Esophagus (tissue), 2 donors: ENCODE results near the gene CACNG5. TPM values are rescaled to one million over a fixed set of nuclear protein-coding genes. Genes with fewer than 3 reads are reported as not detected.
"Not testable (repeated sequence)": the region's sequence is repeated elsewhere in the genome, so short reads cannot be mapped to it uniquely, and the experiment has no call there.

ENCODE experiments used
- H3K27ac ChIP-seq, 2 donors: one replicate each; pipeline ENCODE4 v1.5.1; 2013; ENCODE audit warnings: low read depth in 2 of 2, mild to moderate bottlenecking in 2 of 2, inconsistent platforms in 1 of 2, low read length in 1 of 2, moderate library complexity in 1 of 2
- H3K27me3 ChIP-seq, 2 donors: one replicate each; pipeline ENCODE4 v1.6.1; 2013; ENCODE audit warnings: low read length in 2 of 2, control low read depth in 1 of 2, mild to moderate bottlenecking in 1 of 2; ENCODE audit not compliant: insufficient read depth in 2 of 2, control insufficient read depth in 1 of 2
- H3K36me3 ChIP-seq, 2 donors: one replicate each; pipeline ENCODE4 v1.6.1; 2013; ENCODE audit warnings: low read length in 1 of 2; ENCODE audit not compliant: control insufficient read depth in 2 of 2, insufficient read depth in 2 of 2
- H3K4me1 ChIP-seq, 2 donors: one replicate each; pipeline ENCODE4 v1.6.1; 2013; ENCODE audit warnings: low read length in 1 of 2; ENCODE audit not compliant: control insufficient read depth in 2 of 2, insufficient read depth in 2 of 2
- H3K4me3 ChIP-seq, 2 donors: one replicate each; pipeline ENCODE4 v1.5.1; 2013; ENCODE audit warnings: low read length in 2 of 2, mild to moderate bottlenecking in 2 of 2, low read depth in 1 of 2, moderate library complexity in 1 of 2
- H3K9me3 ChIP-seq, 2 donors: one replicate each; pipeline ENCODE4 v1.6.1; 2013; ENCODE audit warnings: mild to moderate bottlenecking in 2 of 2, low read depth in 1 of 2, low read length in 1 of 2, moderate library complexity in 1 of 2; ENCODE audit not compliant: control insufficient read depth in 2 of 2, insufficient read depth in 1 of 2
- WGBS, 2 donors: extraction: QIAGEN DNeasy Blood & Tissue Kit; methylation state at CpG; one replicate each; pipeline ENCODE4 v1.1.7; 2013; 5-methylcytosine and 5-hydroxymethylcytosine counted together
- polyA plus RNA-seq, 2 donors: library from polyadenylated mRNA; stranded (reverse); fragments of 200-250 nt; gene quantifications; one replicate each; pipeline ENCODE4 v1.2.3, GENCODE V29; 2013
- donor health status: healthy with polysubstance abuse.
- donor health status: Bipolar disorder and iron deficiency.

CACNG5 gene
- polyA plus RNA-seq, 2 donors, result not detected

DNA sequence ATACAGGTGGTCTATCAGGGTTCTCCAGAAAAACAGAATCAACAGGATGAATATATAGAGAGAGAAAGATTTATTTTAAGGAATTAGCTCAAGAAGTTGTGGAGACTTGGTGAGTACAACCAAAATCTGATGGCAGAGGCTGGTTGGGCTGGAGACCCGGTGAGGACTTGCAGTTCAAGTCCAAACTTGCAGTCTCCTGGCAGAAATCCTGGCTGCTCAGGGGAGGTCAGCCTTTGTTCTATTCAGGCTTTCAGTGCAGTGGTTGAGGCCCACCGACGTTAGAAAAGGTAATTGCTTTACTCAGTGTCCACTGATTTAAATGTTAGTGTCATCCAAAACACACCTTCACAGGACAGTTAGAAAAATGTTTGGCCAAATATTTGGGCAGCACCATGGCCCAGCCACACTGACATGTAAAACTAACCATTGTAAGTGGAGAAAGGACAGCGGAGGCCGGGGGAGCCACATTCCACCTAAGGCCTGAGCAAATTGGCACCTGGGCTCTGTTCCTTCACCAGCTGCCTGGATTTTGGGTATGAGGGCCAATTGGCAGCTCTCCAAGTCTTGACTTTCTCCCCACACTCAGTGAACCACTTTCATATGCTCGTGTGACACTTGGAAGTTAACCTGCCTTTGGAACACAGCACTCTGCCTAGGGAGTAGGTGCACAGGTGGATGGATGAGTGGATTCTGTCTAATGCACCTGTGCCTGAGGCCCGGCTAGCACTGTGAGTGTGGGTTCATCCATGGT, 54.7 kb downstream of the CACNG5 start:
- H3K4me1 ChIP-seq, result peaks cover 0 to 2% of the 10 kb centered on the region in 2 donors
- peaks cover 0 to 2% of the 10 kb centered on the region in 2 donors for H3K27me3 ChIP-seq
- H3K9me3 ChIP-seq, result peaks cover 0 to 2% of the 10 kb centered on the region in 2 donors
- no peak overlapping the region for H3K27ac ChIP-seq
- WGBS, 2 donors, result 66 to 74% methylated on average over 7 of the region's 7 CpGs
- no peaks in the 10 kb centered on the region for H3K36me3 ChIP-seq
- H3K4me3 ChIP-seq, result no peak overlapping the region

DNA sequence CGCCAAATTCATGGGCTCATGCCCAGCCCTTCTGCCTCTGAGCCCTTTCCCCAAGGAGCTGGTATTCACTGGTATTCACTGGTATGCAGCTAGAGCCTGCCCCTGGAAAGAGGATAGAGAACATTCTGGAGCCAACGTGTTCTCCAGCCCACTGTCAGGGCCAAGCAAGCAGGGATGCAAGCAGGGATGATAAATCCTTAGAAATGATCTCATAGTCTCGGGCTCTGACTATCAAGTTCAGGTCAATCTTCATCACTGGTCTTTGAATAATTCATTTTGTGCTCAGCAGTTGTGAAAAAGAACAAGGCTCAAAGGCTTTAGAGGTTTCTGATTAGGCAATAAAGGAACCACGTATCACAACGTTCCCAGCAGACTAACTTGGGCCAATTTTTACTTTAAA, 57.3 kb downstream of the CACNG5 start:
- Histone ChIP-seq H3K36me3 (no peaks in the 10 kb centered on the region), H3K4me1 (peaks cover 0 to 2% of the 10 kb centered on the region in 2 donors), H3K27me3 (peaks cover 0 to 2% of the 10 kb centered on the region in 2 donors), H3K27ac (no peak overlapping the region), H3K9me3 (peaks cover 0 to 2% of the 10 kb centered on the region in 2 donors), H3K4me3 (no peak overlapping the region)
- 29 to 50% methylated on average over 5 of the region's 5 CpGs for WGBS, 2 donors

- H3K4me1 ChIP-seq, result peaks cover 0 to 2% of the 10 kb centered on the region in 2 donors
- H3K9me3 ChIP-seq, result peaks cover 0 to 2% of the 10 kb centered on the region in 2 donors
- H3K27me3 ChIP-seq, result peaks cover 0 to 2% of the 10 kb centered on the region in 2 donors
- no peaks in the 10 kb centered on the region for H3K36me3 ChIP-seq
- H3K4me3 ChIP-seq, result no peak overlapping the region
- 72 to 75% methylated on average over 6 of the region's 6 CpGs for WGBS, 2 donors
- no peak overlapping the region for H3K27ac ChIP-seq
These were observed 58.5 kb downstream of the CACNG5 start for GRCh38 chr17:66893382-66893781.

GRCh38 chr17:66893863-66894262, 58.9 kb downstream of the CACNG5 start:
- H3K27ac ChIP-seq, result no peak overlapping the region
- no peak overlapping the region for H3K4me3 ChIP-seq
- H3K36me3 ChIP-seq, result no peaks in the 10 kb centered on the region
- H3K4me1 ChIP-seq, result peaks cover 0 to 2% of the 10 kb centered on the region in 2 donors
- 82 to 87% methylated on average over 5 of the region's 5 CpGs for WGBS, 2 donors
- peaks cover 0 to 2% of the 10 kb centered on the region in 2 donors for H3K9me3 ChIP-seq
- peaks cover 0 to 2% of the 10 kb centered on the region in 2 donors for H3K27me3 ChIP-seq

DNA sequence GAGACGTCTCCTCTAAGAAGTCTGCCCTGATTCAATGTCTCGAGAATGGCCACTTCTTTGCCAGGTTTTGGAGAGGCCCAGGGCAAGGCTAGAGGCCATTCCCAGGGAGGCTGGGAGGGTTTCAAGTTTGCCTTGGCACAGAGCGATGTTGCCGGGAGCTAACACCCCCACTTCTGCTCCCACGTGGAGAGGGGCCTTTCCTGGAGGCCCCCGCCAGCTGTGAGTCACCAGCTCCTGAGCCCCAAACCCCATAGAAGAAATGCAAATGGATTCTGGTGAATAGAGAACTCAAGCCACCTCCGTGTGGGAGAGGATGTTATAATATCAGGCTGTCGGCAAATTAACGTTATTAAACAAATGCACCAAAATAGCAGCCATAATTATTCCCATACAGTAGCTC, 62.2 kb downstream of the CACNG5 start:
- Histone ChIP-seq H3K27me3 (peaks cover 0 to 2% of the 10 kb centered on the region in 2 donors), H3K4me1 (no peaks in the 10 kb centered on the region), H3K36me3 (no peaks in the 10 kb centered on the region), H3K27ac (no peak overlapping the region), H3K9me3 (no peaks in the 10 kb centered on the region), H3K4me3 (no peak overlapping the region)
- 63 to 70% methylated on average over 9 of the region's 9 CpGs for WGBS, 2 donors

DNA sequence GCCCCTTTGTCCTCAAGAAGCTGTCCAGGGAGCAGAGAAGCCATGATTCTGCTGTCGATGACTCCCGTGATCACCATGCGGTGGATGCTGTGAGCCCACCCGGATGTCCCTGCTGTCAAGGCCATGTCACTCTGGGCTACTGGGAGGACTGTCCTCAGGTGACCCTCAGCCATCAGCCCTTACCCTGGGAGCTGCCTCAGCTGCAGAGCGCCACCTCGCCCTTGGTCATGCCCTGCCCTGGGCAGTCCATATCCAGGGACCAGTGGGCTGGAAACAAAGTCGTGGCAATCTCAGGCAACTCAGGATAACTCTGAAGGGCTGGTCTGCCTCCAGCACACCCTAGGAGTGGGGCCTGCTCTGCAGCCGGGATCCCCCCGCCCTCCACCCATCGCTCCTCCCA, 63.6 kb downstream of the CACNG5 start:
- H3K4me3 ChIP-seq, result no peak overlapping the region
- peaks cover 0 to 2% of the 10 kb centered on the region in 2 donors for H3K27me3 ChIP-seq
- H3K4me1 ChIP-seq, result no peaks in the 10 kb centered on the region
- H3K36me3 ChIP-seq, result no peaks in the 10 kb centered on the region
- no peaks in the 10 kb centered on the region for H3K9me3 ChIP-seq
- H3K27ac ChIP-seq, result no peak overlapping the region
- WGBS, 2 donors, result 88 to 90% methylated on average over 10 of the region's 10 CpGs

DNA sequence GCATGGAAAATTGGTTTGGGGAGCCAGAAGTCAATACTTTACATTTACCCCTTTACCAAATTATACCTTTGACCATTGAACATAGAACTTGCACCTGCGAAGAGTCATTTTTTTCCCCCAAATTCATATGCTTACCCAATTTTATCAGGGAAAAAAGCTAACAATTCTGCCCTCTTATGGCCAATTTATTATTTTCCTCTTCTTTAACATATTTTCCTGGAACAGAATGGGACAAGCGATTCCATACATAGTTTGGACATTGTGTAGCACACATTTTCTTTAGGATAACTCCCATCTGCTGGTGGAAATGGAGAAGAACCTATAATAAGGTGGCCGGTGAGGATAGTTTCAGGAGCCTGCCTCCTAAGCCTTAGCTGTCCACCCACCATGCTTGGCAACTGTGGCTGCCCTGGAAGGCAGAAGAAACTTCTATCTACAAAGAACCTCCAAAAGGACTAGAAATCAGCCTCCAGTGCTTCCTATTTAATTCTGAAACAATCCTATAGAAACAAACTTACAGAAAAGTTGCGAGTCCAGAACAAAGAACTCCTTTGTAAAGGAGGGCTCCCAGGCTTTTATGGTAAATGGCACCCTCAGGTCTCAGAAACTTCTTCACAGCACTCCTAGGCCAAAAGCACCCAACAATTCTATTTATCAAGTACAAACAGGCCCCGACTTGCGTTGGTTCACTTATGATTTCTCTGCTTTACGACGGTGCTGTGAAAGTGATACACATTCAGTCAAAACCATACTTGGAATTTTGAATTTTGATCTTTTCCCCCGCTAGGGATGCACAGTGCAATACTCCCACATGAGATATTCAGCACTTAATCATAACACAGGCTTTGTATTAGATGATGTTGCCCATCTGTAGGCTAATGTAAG, 65.5 kb downstream of the CACNG5 start:
- Histone ChIP-seq H3K4me3 (no peak overlapping the region), H3K27me3 (no peaks in the 10 kb centered on the region), H3K4me1 (no peaks in the 10 kb centered on the region), H3K27ac (no peak overlapping the region), H3K36me3 (no peaks in the 10 kb centered on the region), H3K9me3 (no peaks in the 10 kb centered on the region)
- WGBS, 2 donors, result 54 to 64% methylated on average over 9 of the region's 9 CpGs

DNA sequence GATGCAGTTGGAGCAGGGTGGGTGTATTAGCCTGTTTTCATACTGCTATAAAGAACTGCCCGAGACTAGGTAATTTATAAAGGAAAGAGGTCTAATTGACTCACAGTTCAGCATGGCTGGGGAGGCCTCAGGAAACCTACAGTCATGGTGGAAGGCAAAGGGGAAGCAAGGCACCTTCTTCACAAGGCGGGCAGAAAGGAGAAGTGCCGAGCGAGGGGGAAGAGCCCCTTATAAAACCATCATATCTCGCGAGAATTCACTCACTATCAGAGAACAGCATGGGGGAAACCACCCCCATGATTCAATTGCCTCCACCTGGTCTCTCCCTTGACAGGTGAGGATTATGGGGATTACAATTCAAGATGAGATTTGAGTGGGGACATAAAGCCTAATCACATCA, 68.4 kb downstream of the CACNG5 start:
- not testable (repeated sequence) for H3K4me3 ChIP-seq, H3K27me3 ChIP-seq, H3K4me1 ChIP-seq, H3K27ac ChIP-seq, H3K9me3 ChIP-seq, H3K36me3 ChIP-seq
- 76% methylated on average over 6 of the region's 6 CpGs for WGBS, 2 donors

DNA sequence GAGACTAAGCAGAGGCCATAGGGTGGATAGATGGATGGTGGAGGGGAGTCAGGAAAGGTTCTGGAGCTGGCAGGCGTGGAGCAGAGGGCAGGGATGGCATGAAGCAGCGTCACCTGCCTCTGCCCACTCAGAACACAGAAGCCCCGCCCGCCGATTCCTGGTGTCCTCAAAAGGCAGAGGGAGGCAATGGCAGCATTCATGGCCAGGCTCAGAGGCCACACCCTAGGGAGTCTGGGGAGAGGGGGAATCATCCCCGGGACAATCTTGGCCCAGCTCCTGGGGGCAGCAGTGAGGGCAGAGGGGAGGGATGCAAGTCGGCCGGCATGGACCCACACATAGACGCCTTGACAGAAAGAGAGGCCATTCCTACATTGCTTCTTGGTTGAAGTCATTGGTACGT, 68.9 kb downstream of the CACNG5 start:
- no peaks in the 10 kb centered on the region for H3K27me3 ChIP-seq
- WGBS, 2 donors, result 81 to 92% methylated on average over 10 of the region's 10 CpGs

More for the DNA sequence above, 68.9 kb downstream of the CACNG5 start:
- H3K4me3 ChIP-seq, result no peak overlapping the region
- H3K36me3 ChIP-seq, result no peaks in the 10 kb centered on the region
- H3K4me1 ChIP-seq, result no peaks in the 10 kb centered on the region
- no peak overlapping the region for H3K27ac ChIP-seq
- H3K9me3 ChIP-seq, result no peaks in the 10 kb centered on the region
